Upper lobe of left lung (tissue), 6 donors: ENCODE results near the gene CPSF6. TPM values are rescaled to one million over a fixed set of nuclear protein-coding genes. Genes with fewer than 3 reads are reported as not detected.

Experiments used
- ATAC-seq, 2 donors: fragments of 200-7000 bp; cut with Tn5 transposase; one replicate each; pipeline ENCODE4 v1.9.1; 2022; ENCODE audit warnings: mild to moderate bottlenecking in 2 of 2, moderate library complexity in 2 of 2; ENCODE audit not compliant: low FRiP score in 2 of 2
- DNase-seq, 2 donors: peaks; one replicate each; pipeline ENCODE4 v3.0.0-alpha.2; 2019 to 2020
- H3K27ac ChIP-seq, 4 donors: fragments of 200-600 bp; sonication (generic); one replicate each; pipeline ENCODE4 v1.5.1; 2016 to 2019
- H3K27me3 ChIP-seq, 4 donors: fragments of 200-600 bp; sonication (generic); one replicate each; pipeline ENCODE4 v1.5.1; 2017 to 2019
- H3K36me3 ChIP-seq, 4 donors: fragments of 200-600 bp; sonication (generic); one replicate each; pipeline ENCODE4 v1.5.1; 2016 to 2019
- H3K4me1 ChIP-seq, 4 donors: fragments of 200-600 bp; sonication (generic); one replicate each; pipeline ENCODE4 v1.5.1; 2018 to 2019
- H3K4me3 ChIP-seq, 4 donors: fragments of 200-600 bp; sonication (generic); one replicate each; pipeline ENCODE4 v1.5.1; 2017 to 2019; ENCODE audit warnings: mild to moderate bottlenecking in 2 of 4, moderate library complexity in 1 of 4
- H3K9me3 ChIP-seq, 4 donors: fragments of 200-600 bp; sonication (generic); one replicate each; pipeline ENCODE4 v1.5.1; 2018 to 2019
- EP300 ChIP-seq, 4 donors: sonication (generic); formaldehyde crosslinking; IDR thresholded peaks; one replicate each; pipeline ENCODE4 v1.5.1; 2017; ENCODE audit warnings: antibody characterized with exemption in 4 of 4, control low read depth in 2 of 4
- POLR2A ChIP-seq, 4 donors: fragments of 450-650 bp; IDR thresholded peaks; one replicate each; pipeline ENCODE4 v1.5.1; 2016 to 2017; ENCODE audit warnings: antibody characterized with exemption in 4 of 4, mild to moderate bottlenecking in 2 of 4
- POLR2AphosphoS5 ChIP-seq, 2 donors: sonication (generic); formaldehyde crosslinking; IDR thresholded peaks; one replicate each; pipeline ENCODE4 v1.5.1; 2017; ENCODE audit warnings: antibody characterized with exemption in 2 of 2
- WGBS, 2 donors: methylation state at CpG; one replicate each; pipeline ENCODE4 v1.1.5; 2017 to 2018; 5-methylcytosine and 5-hydroxymethylcytosine counted together
- total RNA-seq, 6 donors: library from RNA; depleted of rRNA in 4 of 6; stranded (reverse); fragments of >200 nt in 4 of 6; gene quantifications; one replicate each; pipeline versions ENCODE4 v1.1.0 to v1.2.1, GENCODE V29; 2016 to 2021
- TF ChIP-seq, protein P1 (sequence below), 6 experiments: fragments of 450-650 bp in 4 of 6; fragments of 200-600 bp in 2 of 6; sonication (generic) in 2 of 6; IDR thresholded peaks; one replicate each; pipeline ENCODE4 v1.5.1; 2016 to 2019; ENCODE audit warnings: antibody characterized with exemption in 6 of 6
- donor health status: DM: no; HTN: no; CAD: no; lungs with moderate emphysema.
- donor health status: DM: no; HTN: yes; CAD: no; lungs with severe emphysema.

CPSF6 gene
- total RNA-seq, 6 donors from 2014 or later: 22.9 to 57.1 (median 48.2) TPM

DNA sequence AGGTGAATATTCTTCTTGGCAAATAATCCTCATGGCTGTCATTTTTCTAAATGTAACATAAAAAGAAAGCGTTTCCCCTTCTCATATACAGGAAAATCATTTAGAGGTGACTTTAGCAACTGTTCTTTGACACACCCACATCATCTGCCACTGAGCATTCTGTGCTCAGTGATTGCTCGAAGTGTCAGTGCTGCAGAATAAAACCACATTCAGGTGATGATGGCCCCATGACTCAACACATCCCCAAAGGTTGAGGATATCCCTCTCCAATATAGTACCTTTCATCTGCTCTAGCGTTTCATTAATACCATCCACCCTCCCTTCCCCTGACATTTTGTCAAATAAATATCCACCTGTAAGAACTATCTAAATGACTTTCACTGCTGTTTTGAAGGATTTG is 28.7 kb upstream of the CPSF6 start:
- WGBS, 2 donors: 87% methylated on average over 3 of the region's 3 CpGs

DNA sequence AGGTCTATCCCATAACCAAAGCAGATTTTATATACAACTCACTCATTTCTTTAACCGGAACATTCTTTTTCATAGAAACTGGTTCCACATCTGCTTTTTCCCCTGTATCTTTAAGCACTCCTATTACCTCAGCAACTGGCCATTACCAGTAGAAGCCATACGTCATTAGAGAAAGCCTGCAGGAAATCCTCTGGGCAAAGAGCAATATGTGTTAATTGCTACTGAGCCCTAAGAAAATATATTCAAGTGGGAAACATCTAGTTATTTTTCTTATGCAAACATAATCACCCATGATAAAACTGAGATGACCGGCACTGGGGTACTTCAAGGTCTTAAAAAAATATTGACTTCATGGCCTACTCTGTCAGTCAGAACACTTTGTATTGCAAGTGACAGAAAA is 28.2 kb upstream of the CPSF6 start:
- Histone ChIP-seq H3K9me3 (peaks cover 0 to 3% (median 0%) of the 10 kb centered on the region in 4 donors), H3K4me3 (no peak overlapping the region), H3K27ac (no peak overlapping the region), H3K36me3 (no peaks in the 10 kb centered on the region), H3K27me3 (no peaks in the 10 kb centered on the region), H3K4me1 (no peaks in the 10 kb centered on the region)
- DNase-seq (no peak), ATAC-seq (no peak)
- TF ChIP-seq POLR2AphosphoS5 (IDR thresholded peaks at IDR 0.05): no peak
- no peak for TF ChIP-seq POLR2A (IDR thresholded peaks at IDR 0.05)
- no peak for TF ChIP-seq EP300 (IDR thresholded peaks at IDR 0.05)
- TF ChIP-seq, protein P1, sequence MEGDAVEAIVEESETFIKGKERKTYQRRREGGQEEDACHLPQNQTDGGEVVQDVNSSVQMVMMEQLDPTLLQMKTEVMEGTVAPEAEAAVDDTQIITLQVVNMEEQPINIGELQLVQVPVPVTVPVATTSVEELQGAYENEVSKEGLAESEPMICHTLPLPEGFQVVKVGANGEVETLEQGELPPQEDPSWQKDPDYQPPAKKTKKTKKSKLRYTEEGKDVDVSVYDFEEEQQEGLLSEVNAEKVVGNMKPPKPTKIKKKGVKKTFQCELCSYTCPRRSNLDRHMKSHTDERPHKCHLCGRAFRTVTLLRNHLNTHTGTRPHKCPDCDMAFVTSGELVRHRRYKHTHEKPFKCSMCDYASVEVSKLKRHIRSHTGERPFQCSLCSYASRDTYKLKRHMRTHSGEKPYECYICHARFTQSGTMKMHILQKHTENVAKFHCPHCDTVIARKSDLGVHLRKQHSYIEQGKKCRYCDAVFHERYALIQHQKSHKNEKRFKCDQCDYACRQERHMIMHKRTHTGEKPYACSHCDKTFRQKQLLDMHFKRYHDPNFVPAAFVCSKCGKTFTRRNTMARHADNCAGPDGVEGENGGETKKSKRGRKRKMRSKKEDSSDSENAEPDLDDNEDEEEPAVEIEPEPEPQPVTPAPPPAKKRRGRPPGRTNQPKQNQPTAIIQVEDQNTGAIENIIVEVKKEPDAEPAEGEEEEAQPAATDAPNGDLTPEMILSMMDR (IDR thresholded peaks at IDR 0.05): no peak
- 61 to 67% methylated on average over 3 of the region's 3 CpGs for WGBS, 2 donors

More for the DNA sequence above, 28.7 kb upstream of the CPSF6 start:
- TF ChIP-seq, protein P1 (IDR thresholded peaks at IDR 0.05): no peak
- no peak for TF ChIP-seq EP300 (IDR thresholded peaks at IDR 0.05)
- TF ChIP-seq POLR2A (IDR thresholded peaks at IDR 0.05): no peak
- TF ChIP-seq POLR2AphosphoS5 (IDR thresholded peaks at IDR 0.05): no peak
- H3K27me3 ChIP-seq: no peaks in the 10 kb centered on the region
- peaks cover 0 to 3% (median 0%) of the 10 kb centered on the region in 4 donors for H3K9me3 ChIP-seq
- H3K36me3 ChIP-seq: no peaks in the 10 kb centered on the region
- ATAC-seq (no peak), DNase-seq (no peak)
- H3K4me3 ChIP-seq: no peak overlapping the region
- no peaks in the 10 kb centered on the region for H3K4me1 ChIP-seq
- no peak overlapping the region for H3K27ac ChIP-seq

DNA sequence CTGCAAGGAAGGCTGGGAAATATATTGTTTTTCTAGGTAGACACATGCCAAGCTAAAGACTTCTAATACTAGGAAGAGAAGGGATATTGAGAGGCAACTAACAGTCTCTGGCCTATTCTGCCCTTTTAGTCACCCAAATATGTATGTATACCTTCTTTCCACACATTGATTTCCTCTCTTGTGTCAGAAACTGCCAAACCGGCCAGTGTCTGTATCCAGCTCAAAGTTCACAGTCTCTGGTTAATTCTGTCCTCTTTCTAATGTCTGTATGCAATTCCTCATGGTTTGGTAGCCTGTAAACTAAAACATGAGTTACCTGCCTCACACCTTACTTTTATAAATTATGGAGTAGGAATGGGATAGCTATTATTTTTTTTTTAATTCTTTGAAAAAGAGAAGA is 25.2 kb upstream of the CPSF6 start:
- Histone ChIP-seq H3K36me3 (no peaks in the 10 kb centered on the region), H3K4me1 (no peaks in the 10 kb centered on the region), H3K4me3 (no peak overlapping the region), H3K27ac (no peak overlapping the region), H3K9me3 (no peaks in the 10 kb centered on the region), H3K27me3 (no peaks in the 10 kb centered on the region)
- DNase-seq (no peak), ATAC-seq (no peak)
- 85 to 89% methylated on average over 1 of the region's 1 CpG for WGBS, 2 donors
- no peak for TF ChIP-seq EP300 (IDR thresholded peaks at IDR 0.05)
- no peak for TF ChIP-seq POLR2A (IDR thresholded peaks at IDR 0.05)
- TF ChIP-seq, protein P1 (IDR thresholded peaks at IDR 0.05): no peak
- no peak for TF ChIP-seq POLR2AphosphoS5 (IDR thresholded peaks at IDR 0.05)

DNA sequence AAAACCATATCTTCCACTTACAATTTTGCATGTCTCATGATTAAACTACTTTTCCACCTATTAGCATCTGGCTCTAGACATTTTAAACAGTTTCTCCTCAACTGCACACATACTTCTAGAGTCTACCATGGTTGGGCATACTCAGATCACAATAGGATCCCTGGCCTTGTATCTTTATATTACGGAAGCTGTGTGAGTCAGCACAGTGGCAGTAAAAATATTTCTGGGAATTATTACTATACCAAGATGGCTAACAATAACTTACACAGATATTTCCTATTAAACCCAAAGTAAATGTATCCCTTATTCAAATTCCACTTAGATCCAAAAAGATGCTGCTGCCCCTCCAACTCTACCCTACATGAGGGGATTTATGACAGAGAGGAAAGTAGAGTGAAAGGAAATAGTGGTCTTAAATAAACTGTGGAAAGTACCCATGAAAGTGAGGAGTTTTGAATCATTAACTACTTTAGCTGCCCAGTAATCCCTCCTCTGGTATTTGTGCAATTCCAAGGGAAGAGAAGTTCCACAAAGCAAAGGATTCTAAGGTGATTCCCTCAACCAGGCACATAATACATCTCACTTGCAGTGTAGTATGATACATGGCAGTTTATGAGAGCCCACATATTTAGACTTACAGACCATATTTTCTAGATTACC is 14.0 kb upstream of the CPSF6 start:
- Histone ChIP-seq H3K27me3 (no peaks in the 10 kb centered on the region), H3K27ac (no peak overlapping the region), H3K4me1 (no peaks in the 10 kb centered on the region), H3K9me3 (no peaks in the 10 kb centered on the region), H3K36me3 (no peaks in the 10 kb centered on the region), H3K4me3 (no peak overlapping the region)
- WGBS, 2 donors: 96 to 100% methylated on average over 1 of the region's 1 CpG
- TF ChIP-seq, protein P1 (IDR thresholded peaks at IDR 0.05): no peak
- no peak for TF ChIP-seq EP300 (IDR thresholded peaks at IDR 0.05)
- no peak for TF ChIP-seq POLR2AphosphoS5 (IDR thresholded peaks at IDR 0.05)
- no peak for TF ChIP-seq POLR2A (IDR thresholded peaks at IDR 0.05)
- DNase-seq (no peak), ATAC-seq (no peak)

DNA sequence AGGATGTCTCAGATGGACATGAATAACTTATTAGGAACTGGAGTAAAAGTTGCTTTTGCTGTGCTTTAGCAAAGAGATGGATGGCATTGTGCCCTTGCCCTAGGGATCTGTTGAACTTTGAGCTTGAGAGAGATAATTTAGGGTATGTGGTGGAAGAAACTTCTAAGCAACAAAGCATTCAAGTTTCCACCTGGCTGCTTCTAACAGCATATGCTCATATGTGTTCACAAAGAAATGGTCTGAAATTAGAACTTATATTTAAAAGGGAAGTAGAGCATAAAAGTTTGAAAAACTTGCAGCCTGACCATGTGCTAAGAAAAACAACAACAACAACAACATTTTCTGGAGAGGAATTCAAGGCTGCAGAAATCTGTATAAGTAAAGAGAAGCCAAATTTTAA is 7.9 kb upstream of the CPSF6 start:
- ATAC-seq (no peak), DNase-seq (no peak)
- Histone ChIP-seq H3K9me3 (peaks cover 0 to 12% (median 7%) of the 10 kb centered on the region in 4 donors), H3K27me3 (no peaks in the 10 kb centered on the region), H3K4me1 (no peaks in the 10 kb centered on the region), H3K27ac (no peak overlapping the region), H3K4me3 (no peak overlapping the region), H3K36me3 (no peaks in the 10 kb centered on the region)
- no peak for TF ChIP-seq EP300 (IDR thresholded peaks at IDR 0.05)
- TF ChIP-seq, protein P1 (IDR thresholded peaks at IDR 0.05): no peak
